OCI-LY1 (cell line): ENCODE data around the gene AEBP1.

ENCODE experiments used
- H2AFZ ChIP-seq: fragments of 200-600 bp; sonication (generic), shearing (Covaris generic); 2 replicates; pipeline ENCODE4 v1.6.0; 2014; ENCODE audit warnings: antibody characterized with exemption, mild to moderate bottlenecking, low read length
- H3F3A ChIP-seq: fragments of 200-600 bp; sonication (generic), shearing (Covaris generic); 2 replicates; pipeline ENCODE4 v1.6.0; 2014; ENCODE audit warnings: mild to moderate bottlenecking, antibody characterized with exemption, low read length, moderate library complexity; ENCODE audit not compliant: insufficient read depth
- H3K27ac ChIP-seq: fragments of 200-600 bp; sonication (generic); 2 replicates; pipeline ENCODE4 v1.5.1; 2014; ENCODE audit warnings: low read length, mixed run types, mild to moderate bottlenecking, low read depth; ENCODE audit not compliant: poor library complexity, severe bottlenecking
- H3K27me3 ChIP-seq: fragments of 200-600 bp; sonication (generic); 2 replicates; pipeline ENCODE4 v1.6.0; 2014; ENCODE audit warnings: antibody characterized with exemption, mild to moderate bottlenecking, low read length, moderate library complexity; ENCODE audit not compliant: insufficient read depth
- H3K36me3 ChIP-seq: fragments of 200-600 bp; sonication (generic); 2 replicates; pipeline ENCODE4 v1.6.1; 2014; ENCODE audit warnings: mild to moderate bottlenecking, antibody characterized with exemption, low read length, moderate library complexity, mixed read lengths; ENCODE audit not compliant: insufficient read depth
- H3K4me1 ChIP-seq: fragments of 200-600 bp; sonication (generic); 2 replicates; pipeline ENCODE4 v1.5.1; 2014; ENCODE audit warnings: mild to moderate bottlenecking, low read length, moderate library complexity; ENCODE audit not compliant: insufficient read depth, severe bottlenecking
- H3K4me2 ChIP-seq: fragments of 200-600 bp; sonication (generic), shearing (Covaris generic); 2 replicates; pipeline ENCODE4 v1.6.1; 2014; ENCODE audit warnings: low read length
- H3K4me3 ChIP-seq: fragments of 200-600 bp; sonication (generic); 2 replicates; pipeline ENCODE4 v1.5.1; 2014; ENCODE audit warnings: low read length, low read depth, mild to moderate bottlenecking, mixed read lengths; ENCODE audit not compliant: poor library complexity, severe bottlenecking
- H3K79me2 ChIP-seq: fragments of 200-600 bp; shearing (Covaris generic); 2 replicates; pipeline ENCODE4 v1.6.1; 2016; ENCODE audit warnings: mixed run types, low read length, mixed read lengths; ENCODE audit not compliant: insufficient read depth
- H3K9ac ChIP-seq: fragments of 200-600 bp; sonication (generic), shearing (Covaris generic); 2 replicates; pipeline ENCODE4 v1.6.1; 2014; ENCODE audit warnings: mild to moderate bottlenecking, low read length, mixed read lengths
- H3K9me2 ChIP-seq: fragments of 200-600 bp; sonication (generic), shearing (Covaris generic); 2 replicates; pipeline ENCODE4 v1.6.1; 2014; ENCODE audit warnings: low read depth, mild to moderate bottlenecking, low read length, mixed read lengths
- H3K9me3 ChIP-seq: fragments of 200-600 bp; shearing (Covaris generic); 2 replicates; pipeline ENCODE4 v1.6.1; 2014; ENCODE audit warnings: low read length, mixed read lengths
- H4K20me1 ChIP-seq: fragments of 200-600 bp; sonication (generic), shearing (Covaris generic); 2 replicates; pipeline ENCODE4 v1.6.0; 2016; ENCODE audit warnings: mild to moderate bottlenecking, low read length; ENCODE audit not compliant: insufficient read depth
- CTCF ChIP-seq: fragments of 200-600 bp; sonication (generic), shearing (Covaris generic); IDR thresholded peaks from 2 replicates; pipeline ENCODE4 v1.5.1; 2017; ENCODE audit warnings: mild to moderate bottlenecking, antibody characterized with exemption, low read length, moderate library complexity, mixed read lengths
- EZH2 ChIP-seq: fragments of 200-600 bp; sonication (generic), shearing (Covaris generic); IDR thresholded peaks from 2 replicates; pipeline ENCODE4 v1.8.0; 2017; ENCODE audit warnings: borderline replicate concordance, mixed run types, mild to moderate bottlenecking, antibody characterized with exemption, low read length, moderate library complexity, mixed read lengths

Gene AEBP1

DNA sequence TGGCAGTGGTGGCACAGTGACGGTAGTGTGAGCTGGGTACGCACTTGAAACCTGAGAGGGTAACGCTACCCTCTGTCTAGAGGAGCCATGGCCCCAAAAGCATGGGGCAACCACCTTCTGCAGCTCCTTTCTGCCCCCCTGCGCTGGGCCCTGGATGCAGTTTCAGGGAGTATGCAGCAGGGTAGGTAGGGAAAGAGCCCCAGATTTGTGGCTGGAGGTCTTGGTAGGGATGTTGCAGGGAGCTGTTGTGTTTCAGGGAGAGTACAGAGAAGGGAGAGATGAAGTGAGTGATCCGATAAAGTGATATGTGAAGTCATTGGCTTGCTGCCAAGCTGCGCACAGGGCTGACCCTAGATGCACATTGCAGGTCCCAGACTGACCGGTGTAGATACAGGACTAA is 36.1 kb upstream of the AEBP1 start:
- Histone ChIP-seq H3K36me3 (peaks cover 22% of the 10 kb centered on the region), H3K4me2 (no peak overlapping the region), H3K9me3 (no peaks in the 10 kb centered on the region), H3K4me3 (no peak overlapping the region), H3K4me1 (no peaks in the 10 kb centered on the region), H3K9me2 (no peaks in the 10 kb centered on the region), H2AFZ (no peak overlapping the region), H3K27me3 (no peaks in the 10 kb centered on the region; the same call in 1 of the 2 replicates), H3F3A (peaks cover 7% of the 10 kb centered on the region; the same call in 1 of the 2 replicates), H3K9ac (no peak overlapping the region), H3K27ac (no peak overlapping the region), H4K20me1 (no peaks in the 10 kb centered on the region), H3K79me2 (no peaks in the 10 kb centered on the region)
- no peak; the same call in 1 of the 2 replicates for TF ChIP-seq CTCF
- no peak for TF ChIP-seq EZH2

GRCh38 chr7:44071726-44072363 is 32.3 kb upstream of the AEBP1 start:
- Histone ChIP-seq H3K27me3 (no peaks in the 10 kb centered on the region; the same call in 1 of the 2 replicates), H3K4me3 (no peak overlapping the region), H3K4me2 (no peak overlapping the region), H2AFZ (no peak overlapping the region), H3K9ac (no peak overlapping the region), H3F3A (peaks cover 7% of the 10 kb centered on the region; the same call in 1 of the 2 replicates), H3K36me3 (peaks cover 60% of the 10 kb centered on the region), H3K27ac (no peak overlapping the region), H3K4me1 (no peaks in the 10 kb centered on the region), H3K9me2 (no peaks in the 10 kb centered on the region), H4K20me1 (no peaks in the 10 kb centered on the region), H3K9me3 (no peaks in the 10 kb centered on the region), H3K79me2 (no peaks in the 10 kb centered on the region)
- TF ChIP-seq EZH2 (no peak), CTCF (no peak)

- H4K20me1 ChIP-seq, result no peaks in the 10 kb centered on the region
- no peaks in the 10 kb centered on the region for H3K9me2 ChIP-seq
- H3K27me3 ChIP-seq, result no peaks in the 10 kb centered on the region
- no peaks in the 10 kb centered on the region for H3K9me3 ChIP-seq
- no peak overlapping the region for H3K4me3 ChIP-seq
- H3F3A ChIP-seq, result peaks cover 7% of the 10 kb centered on the region; the same call in 1 of the 2 replicates
- peaks cover 68% of the 10 kb centered on the region for H3K36me3 ChIP-seq
- no peaks in the 10 kb centered on the region for H3K79me2 ChIP-seq
- H3K4me1 ChIP-seq, result no peaks in the 10 kb centered on the region
- no peak for TF ChIP-seq EZH2
- peak; percentile 89 for TF ChIP-seq CTCF
- H2AFZ ChIP-seq, result no peak overlapping the region
- H3K27ac ChIP-seq, result peak overlapping the region; percentile 15
- H3K9ac ChIP-seq, result no peak overlapping the region
- no peak overlapping the region for H3K4me2 ChIP-seq
These were observed 31.5 kb upstream of the AEBP1 start for GRCh38 chr7:44072364-44073231.
